Fibroblast of the aortic adventitia (primary cell): ENCODE results near the gene FAM114A2. TPM values are rescaled to one million over a fixed set of nuclear protein-coding genes. Genes with fewer than 3 reads are reported as not detected.
"Not testable (repeated sequence)": the region's sequence is repeated elsewhere in the genome, so short reads cannot be mapped to it uniquely, and the experiment has no call there.

Experiments used
- DNase-seq: peaks from one replicate; pipeline ENCODE4 v3.0.0-alpha.2; 2010; ENCODE audit warnings: low read depth
- H3K4me3 ChIP-seq: 2 replicates; pipeline ENCODE4 v1.5.1; 2011; ENCODE audit warnings: low read depth, mild to moderate bottlenecking, control low read depth, low read length, moderate library complexity
- CTCF ChIP-seq: IDR thresholded peaks from 2 replicates; pipeline ENCODE4 v1.5.1; 2011; ENCODE audit warnings: mild to moderate bottlenecking, low read length, control low read depth, inconsistent platforms; ENCODE audit not compliant: insufficient read depth
- total RNA-seq: library from RNA; depleted of rRNA; stranded (reverse); fragments of >200 nt; gene quantifications from 2 replicates; pipeline ENCODE4 v1.2.3, GENCODE V29; 2012; ENCODE audit warnings: low replicate concordance

The FAM114A2 gene
- total RNA-seq, 1 donor, result 34.7 TPM

GRCh38 chr5:154078272-154078671 is 39.6 kb upstream of the FAM114A2 start:
- DNase-seq, result peak; percentile 9
- H3K4me3 ChIP-seq, result no peak overlapping the region
- TF ChIP-seq CTCF, result no peak

- no peak overlapping the region for H3K4me3 ChIP-seq
- TF ChIP-seq CTCF, result no peak
- DNase-seq, result peak; percentile 77
Observed at GRCh38 chr5:154077696-154078095, 39.0 kb upstream of the FAM114A2 start.

- TF ChIP-seq CTCF, result no peak
- H3K4me3 ChIP-seq, result no peak overlapping the region
- no peak for DNase-seq
Observed at GRCh38 chr5:154076240-154076922, 37.7 kb upstream of the FAM114A2 start.

DNA sequence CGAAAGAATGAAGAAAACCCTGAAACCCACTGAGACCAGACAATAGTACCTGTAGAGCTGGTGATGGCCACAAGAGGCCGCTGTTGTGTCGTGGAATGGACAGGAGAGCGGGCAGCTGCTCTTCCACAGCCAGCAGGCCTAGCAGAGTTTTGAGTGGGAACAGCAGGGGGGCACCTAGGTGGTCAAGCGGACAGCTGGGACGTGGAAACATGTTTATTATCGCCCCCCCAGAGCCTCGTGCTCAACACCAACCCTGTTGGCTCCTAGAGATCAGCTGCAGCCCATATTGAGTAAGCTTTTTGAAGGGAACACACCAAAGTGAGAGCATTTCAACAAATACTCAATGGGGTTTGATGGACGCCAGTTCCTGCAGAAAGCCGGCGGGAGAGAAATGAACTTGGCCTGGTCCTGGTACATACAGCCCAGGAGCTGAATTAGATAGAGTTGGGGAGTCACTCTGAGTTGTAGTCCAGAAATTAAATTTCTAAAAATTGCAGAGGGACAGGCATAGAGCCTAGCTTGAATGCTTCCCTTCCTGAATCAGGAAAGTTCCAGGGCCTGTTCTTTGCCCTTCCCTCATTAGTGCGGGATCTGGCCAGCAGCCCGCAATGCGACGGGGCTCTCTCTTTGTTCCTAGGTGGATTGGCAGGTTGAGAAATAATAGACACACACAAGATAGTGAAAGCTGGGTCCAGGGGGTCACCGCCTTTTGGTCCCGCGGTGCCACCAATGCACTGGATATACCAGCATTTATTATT is 33.9 kb upstream of the FAM114A2 start:
- H3K4me3 ChIP-seq, result no peak overlapping the region
- TF ChIP-seq CTCF, result peak; percentile 91
- DNase-seq, result peak; percentile 77

- TF ChIP-seq CTCF, result no peak
- peak overlapping the region; percentile 44 for H3K4me3 ChIP-seq
- no peak for DNase-seq
Observed at GRCh38 chr5:154071799-154072413, 33.2 kb upstream of the FAM114A2 start.

GRCh38 chr5:154069854-154070253 is 31.1 kb upstream of the FAM114A2 start:
- H3K4me3 ChIP-seq, DNase-seq: not testable (repeated sequence)

DNA sequence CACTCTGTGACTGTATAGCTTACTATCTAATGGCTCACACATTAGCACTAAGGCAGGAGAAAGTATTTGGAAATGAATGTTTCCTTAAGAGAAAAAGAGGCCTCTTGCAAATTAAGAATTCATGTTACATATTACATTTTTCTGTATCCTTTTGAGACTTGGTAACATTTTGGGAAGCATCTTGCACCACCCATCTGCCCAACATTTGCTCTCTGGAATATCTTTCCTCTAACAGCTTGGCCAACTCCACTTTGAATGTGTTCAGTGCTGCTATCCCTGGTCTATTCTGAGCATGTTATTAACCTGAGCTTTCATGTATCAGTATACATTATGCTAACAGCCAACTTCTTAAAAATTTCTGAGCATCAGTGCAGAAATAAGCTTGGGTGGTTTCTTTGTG is 27.3 kb upstream of the FAM114A2 start:
- H3K4me3 ChIP-seq, result no peak overlapping the region
- no peak for TF ChIP-seq CTCF
- DNase-seq, result no peak
